GM19468 (cell line): ENCODE results near the gene CBFA2T3.

Experiments used
- ATAC-seq: cut with Tn5 transposase; IDR thresholded peaks from one replicate; pipeline ENCODE4 v1.9.1; 2021; ENCODE audit warnings: mild to moderate bottlenecking, moderate library complexity, moderate number of reproducible peaks; ENCODE audit not compliant: unreplicated experiment; ENCODE audit errors: extremely low read depth

Gene CBFA2T3

GRCh38 chr16:88835818-88836217, 141.2 kb downstream of the CBFA2T3 start:
- ATAC-seq, result no peak

DNA sequence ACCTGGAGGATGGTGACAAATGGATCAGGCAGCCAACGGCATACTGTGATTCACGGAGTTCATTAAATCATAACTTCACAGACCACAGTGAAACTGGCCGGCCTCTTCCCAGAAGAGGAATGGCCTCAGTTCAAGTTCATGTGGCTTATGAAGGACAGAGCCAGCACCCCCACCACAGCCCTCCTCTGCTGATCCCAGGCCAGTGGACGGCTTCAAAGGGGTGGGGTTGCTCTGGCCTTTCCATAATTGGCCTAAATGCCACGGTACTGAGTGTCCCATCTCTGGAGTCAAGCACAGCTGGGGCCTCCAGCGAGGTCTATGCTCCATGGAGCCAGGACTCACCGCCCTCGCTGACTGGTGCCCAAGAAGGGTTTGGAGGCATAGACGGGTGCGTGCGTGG, 141.6 kb downstream of the CBFA2T3 start:
- no peak for ATAC-seq

- ATAC-seq, result no peak
Measured at GRCh38 chr16:88834670-88835069, 142.3 kb downstream of the CBFA2T3 start.

DNA sequence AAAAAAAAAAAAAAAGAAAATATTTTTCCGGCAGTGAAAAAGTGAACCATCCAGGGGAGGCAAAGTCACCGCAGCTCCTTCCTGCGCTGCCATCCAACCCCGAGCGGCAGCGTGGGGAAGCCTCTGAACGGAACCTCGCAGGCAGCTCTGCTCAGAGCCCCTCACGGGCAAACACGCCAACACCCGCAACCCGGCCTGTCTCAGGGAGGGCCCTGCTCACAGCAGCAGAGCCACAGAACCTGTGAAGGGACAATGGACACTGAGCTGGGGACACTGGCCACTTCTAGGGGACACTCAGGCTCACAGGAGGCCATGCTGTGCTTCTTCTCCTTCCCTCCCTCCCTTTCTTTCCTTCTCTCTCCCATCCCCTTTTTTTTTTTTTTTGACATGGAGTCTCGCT, 143.9 kb downstream of the CBFA2T3 start:
- no peak for ATAC-seq

DNA sequence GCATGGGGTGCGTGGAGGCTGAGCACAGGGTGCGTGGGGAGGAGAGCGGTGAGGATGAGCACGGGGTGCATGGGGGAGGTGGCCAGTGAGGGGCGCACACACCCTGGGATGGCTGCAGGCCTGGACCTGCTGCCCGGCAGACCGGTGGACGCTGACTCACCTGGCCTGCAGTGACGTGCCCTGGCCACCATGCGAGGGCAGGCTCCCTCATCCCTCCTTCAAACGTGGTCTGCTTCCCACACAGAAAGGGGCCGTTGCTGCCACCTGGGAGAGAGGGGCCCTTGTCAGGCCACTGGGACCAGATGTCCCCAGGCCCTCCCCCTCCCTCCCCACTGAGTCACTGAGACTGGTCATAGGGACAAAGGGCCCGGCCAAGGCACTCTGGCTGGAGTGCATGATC, 145.2 kb downstream of the CBFA2T3 start:
- ATAC-seq, result no peak

GRCh38 chr16:88830783-88831182, 146.2 kb downstream of the CBFA2T3 start:
- ATAC-seq, result no peak

DNA sequence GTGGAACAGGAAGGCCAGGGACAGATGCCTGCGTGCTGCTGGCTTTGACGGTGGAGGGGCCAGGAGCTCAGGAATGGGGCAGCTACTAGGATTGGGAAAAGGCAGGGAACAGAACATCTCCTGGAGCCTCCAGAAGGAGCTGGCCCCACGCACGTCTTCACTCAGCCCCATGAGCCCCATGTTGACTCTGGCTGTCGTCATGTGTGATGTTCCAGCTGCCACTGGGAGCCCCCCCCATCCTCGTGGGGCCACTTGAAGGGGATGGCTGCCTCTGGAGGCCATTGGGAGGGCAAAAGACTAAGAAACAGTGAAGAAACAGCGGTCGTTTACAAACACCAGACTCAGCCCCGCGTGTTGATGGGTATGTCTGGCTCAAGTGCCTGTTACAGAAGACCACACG, 146.7 kb downstream of the CBFA2T3 start:
- ATAC-seq, result no peak

GRCh38 chr16:88828711-88829110, 148.3 kb downstream of the CBFA2T3 start:
- ATAC-seq, result no peak

GRCh38 chr16:88827727-88828126, 149.3 kb downstream of the CBFA2T3 start:
- ATAC-seq, result no peak

- no peak for ATAC-seq
Measured at GRCh38 chr16:88826070-88826840, 150.8 kb downstream of the CBFA2T3 start.

DNA sequence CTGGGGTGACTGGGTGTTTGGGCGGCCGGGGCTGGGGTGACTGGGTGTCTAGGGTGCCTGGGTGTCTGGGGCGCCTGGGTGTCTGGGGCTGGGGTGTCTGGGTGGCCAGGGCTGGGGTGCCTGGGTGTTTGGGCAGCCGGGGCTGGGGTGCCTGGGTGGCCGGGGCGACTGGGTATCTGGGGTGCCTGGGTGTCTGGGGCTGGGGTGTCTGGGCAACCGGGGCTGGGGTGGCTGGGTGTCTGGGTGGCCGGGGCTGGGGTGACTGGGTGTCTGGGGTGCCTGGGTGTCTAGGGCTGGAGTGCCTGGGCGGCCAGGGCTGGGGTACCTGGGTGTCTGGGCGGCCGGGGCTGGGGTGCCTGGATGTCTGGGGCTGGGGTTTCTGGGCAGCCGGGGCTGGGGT, 151.9 kb downstream of the CBFA2T3 start:
- no peak for ATAC-seq
